Measurements from ENCODE around the gene APIP.

Gene APIP

GRCh38 chr11:34916015-34916842 lies at the start of gene APIP, which contains the start of gene PDHX:
APIP (minus strand) TSS chr11:34916379; CDS start chr11:34916284, 95 bp downstream.
PDHX (plus strand) TSS chr11:34916618; CDS start chr11:34916656, 38 bp downstream.
- Histone ChIP-seq H3K4me3 (peak within 1 kb of the TSS; percentile 51 to 96 (median 84)), H3K27ac (peak within 1 kb of the TSS; percentile 77 to 97 (median 93))

GRCh38 chr11:34964610-34965331 lies 48.6 kb upstream of the APIP start:
- H3K4me3 ChIP-seq: no peak overlapping the region

GRCh38 chr11:34963351-34963750 lies 47.2 kb upstream of the APIP start:
- Histone ChIP-seq H3K27ac (no peak overlapping the region), H3K4me3 (no peak overlapping the region)

More at GRCh38 chr11:34964610-34965331, 48.6 kb upstream of the APIP start:
- no peak overlapping the region for H3K27ac ChIP-seq

GRCh38 chr11:34962034-34962433 lies 45.9 kb upstream of the APIP start:
- no peak overlapping the region for H3K4me3 ChIP-seq
- no peak overlapping the region for H3K27ac ChIP-seq

- Histone ChIP-seq H3K27ac (no peak overlapping the region), H3K4me3 (no peak overlapping the region)
Observed at GRCh38 chr11:34960277-34960676, 44.1 kb upstream of the APIP start.

- no peak overlapping the region for H3K4me3 ChIP-seq
- H3K27ac ChIP-seq: no peak overlapping the region
Observed at GRCh38 chr11:34959770-34960169, 43.6 kb upstream of the APIP start.

GRCh38 chr11:34957606-34958005 lies 41.4 kb upstream of the APIP start:
- no peak overlapping the region for H3K27ac ChIP-seq

GRCh38 chr11:34957206-34957605 lies 41.0 kb upstream of the APIP start:
- Histone ChIP-seq H3K27ac (no peak overlapping the region), H3K4me3 (no peak overlapping the region)

More at GRCh38 chr11:34957606-34958005, 41.4 kb upstream of the APIP start:
- H3K4me3 ChIP-seq: no peak overlapping the region

GRCh38 chr11:34953955-34954354 lies 37.8 kb upstream of the APIP start:
- Histone ChIP-seq H3K4me3 (no peak overlapping the region), H3K27ac (no peak overlapping the region)

GRCh38 chr11:34948696-34949095 lies 32.5 kb upstream of the APIP start:
- H3K27ac ChIP-seq: peak overlapping the region in 1 of 21 experiments; percentile 0

GRCh38 chr11:34944692-34945091 lies 28.5 kb upstream of the APIP start:
- Histone ChIP-seq H3K4me3 (no peak overlapping the region), H3K27ac (no peak overlapping the region)

More at GRCh38 chr11:34948696-34949095, 32.5 kb upstream of the APIP start:
- no peak overlapping the region for H3K4me3 ChIP-seq

- H3K27ac ChIP-seq: no peak overlapping the region
- H3K4me3 ChIP-seq: no peak overlapping the region
Observed at GRCh38 chr11:34941688-34942087, 25.5 kb upstream of the APIP start.

GRCh38 chr11:34940026-34940677 lies 24.0 kb upstream of the APIP start:
- H3K4me3 ChIP-seq: no peak overlapping the region
- H3K27ac ChIP-seq: no peak overlapping the region

GRCh38 chr11:34938611-34939010 lies 22.4 kb upstream of the APIP start:
- no peak overlapping the region for H3K4me3 ChIP-seq
- no peak overlapping the region for H3K27ac ChIP-seq

GRCh38 chr11:34936945-34937629 lies 20.9 kb upstream of the APIP start:
- Histone ChIP-seq H3K4me3 (no peak overlapping the region), H3K27ac (no peak overlapping the region)

- no peak overlapping the region for H3K27ac ChIP-seq
- H3K4me3 ChIP-seq: no peak overlapping the region
Observed at GRCh38 chr11:34929794-34930763, 13.9 kb upstream of the APIP start.

- H3K4me3 ChIP-seq: no peak overlapping the region
- H3K27ac ChIP-seq: no peak overlapping the region
Observed at GRCh38 chr11:34928960-34929680, 12.9 kb upstream of the APIP start.

Data from skin epidermis (tissue), 12 donors.